GM19025 (cell line): Measurements from ENCODE around the gene DMD.
"Not testable (repeated sequence)": the region's sequence is repeated elsewhere in the genome, so short reads cannot be mapped to it uniquely, and the experiment has no call there.

Source experiments
- ATAC-seq: cut with Tn5 transposase; IDR thresholded peaks from one replicate; pipeline ENCODE4 v1.9.1; 2021; ENCODE audit warnings: mild to moderate bottlenecking, low read depth, moderate library complexity; ENCODE audit not compliant: unreplicated experiment

The DMD gene

GRCh38 chrX:31397119-31397518, 1814.2 kb downstream of the DMD start:
- no peak for ATAC-seq

DNA sequence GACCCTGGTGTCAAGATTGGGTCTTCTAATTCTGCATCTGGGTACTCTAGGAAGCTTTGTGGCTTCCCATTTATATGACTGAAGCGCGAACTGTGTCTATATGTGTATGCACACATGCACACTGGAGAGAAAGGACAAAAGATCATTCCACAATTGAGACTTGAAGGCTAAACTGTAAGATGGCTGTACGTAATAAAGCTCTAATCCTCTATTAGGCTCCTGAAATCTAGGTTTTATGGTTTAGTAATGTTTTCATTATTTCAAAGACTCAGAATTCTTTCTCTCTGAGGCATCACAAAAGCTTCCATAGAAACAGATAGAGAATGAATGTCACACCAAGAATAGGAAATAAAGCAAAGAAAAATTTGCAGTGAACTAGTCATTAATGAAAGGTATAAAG, 1818.8 kb downstream of the DMD start:
- ATAC-seq, result no peak

DNA sequence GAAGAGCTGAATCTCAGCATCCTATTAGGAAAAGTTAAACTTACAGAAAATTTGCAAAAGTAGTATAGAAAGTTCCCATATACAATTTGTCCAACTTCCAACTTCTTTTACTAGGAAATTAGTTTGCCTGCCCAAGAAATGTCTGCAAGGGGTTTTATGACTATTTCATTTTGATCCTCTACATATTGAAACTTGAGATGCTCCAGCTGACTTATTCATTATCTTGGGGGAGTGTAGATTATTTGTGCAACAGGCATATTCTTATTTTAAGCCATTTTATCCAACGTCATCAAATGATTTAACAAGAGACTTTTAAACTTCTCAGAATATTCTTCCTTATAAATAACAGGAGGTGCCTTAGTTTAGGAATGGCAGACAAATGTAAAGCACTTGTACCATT, 1822.4 kb downstream of the DMD start:
- ATAC-seq, result no peak

DNA sequence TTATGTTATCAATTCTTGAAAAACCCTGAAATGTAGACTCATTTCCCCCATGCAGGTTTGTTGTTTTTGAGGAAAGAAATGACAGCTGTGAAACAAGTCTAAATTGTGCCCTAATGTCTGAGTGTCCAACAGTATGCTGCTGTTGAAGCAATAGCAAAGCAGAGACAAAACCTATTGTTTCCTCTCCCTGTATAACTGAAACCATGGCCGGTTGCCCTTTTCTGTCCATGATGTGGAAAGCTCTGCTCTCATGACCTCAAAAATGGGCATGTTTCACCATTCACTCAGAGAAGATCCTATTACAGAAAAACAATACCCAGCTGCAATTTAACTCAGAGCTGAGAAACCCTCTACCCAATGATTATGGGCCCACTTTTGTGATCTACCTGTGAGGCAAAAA, 1826.9 kb downstream of the DMD start:
- ATAC-seq, result no peak

DNA sequence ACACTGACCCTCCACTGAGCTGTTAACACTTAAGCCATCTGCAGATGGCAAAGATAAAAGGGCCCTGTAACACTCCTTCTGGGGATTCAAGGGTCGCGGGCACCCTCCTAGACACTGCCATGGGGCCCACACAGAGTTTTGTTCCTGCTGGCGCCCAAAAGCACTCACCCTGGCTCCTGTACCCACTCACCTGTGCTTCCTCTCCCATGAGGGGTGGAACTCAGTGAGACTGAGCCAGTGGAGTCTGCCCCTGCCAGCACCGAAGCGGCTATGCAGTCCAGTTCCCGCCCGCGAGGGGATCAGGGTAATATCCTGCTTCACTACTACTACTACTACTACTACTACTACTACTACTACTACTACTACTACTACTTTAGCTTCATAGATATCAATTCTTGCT, 1827.4 kb downstream of the DMD start:
- ATAC-seq, result no peak

DNA sequence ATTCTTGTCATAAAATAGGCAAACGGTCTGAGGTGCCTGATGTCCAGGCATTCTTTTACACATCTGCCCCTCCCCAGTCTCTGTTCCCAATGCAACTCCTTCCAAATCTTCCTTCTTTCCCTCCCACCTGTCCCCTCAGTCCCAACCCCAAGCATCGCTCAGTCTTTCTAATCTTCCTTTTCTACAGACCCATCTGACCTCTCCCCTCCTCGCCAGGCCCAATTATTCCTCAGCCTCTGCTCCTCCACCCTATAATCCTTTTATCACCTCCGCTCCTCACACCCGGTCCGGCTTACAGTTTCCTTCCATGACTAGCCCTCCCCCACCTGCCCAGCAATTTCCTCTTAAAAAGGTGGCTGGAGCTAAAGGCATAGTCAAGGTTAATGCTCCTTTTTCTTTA, 1832.4 kb downstream of the DMD start:
- ATAC-seq, result not testable (repeated sequence)

DNA sequence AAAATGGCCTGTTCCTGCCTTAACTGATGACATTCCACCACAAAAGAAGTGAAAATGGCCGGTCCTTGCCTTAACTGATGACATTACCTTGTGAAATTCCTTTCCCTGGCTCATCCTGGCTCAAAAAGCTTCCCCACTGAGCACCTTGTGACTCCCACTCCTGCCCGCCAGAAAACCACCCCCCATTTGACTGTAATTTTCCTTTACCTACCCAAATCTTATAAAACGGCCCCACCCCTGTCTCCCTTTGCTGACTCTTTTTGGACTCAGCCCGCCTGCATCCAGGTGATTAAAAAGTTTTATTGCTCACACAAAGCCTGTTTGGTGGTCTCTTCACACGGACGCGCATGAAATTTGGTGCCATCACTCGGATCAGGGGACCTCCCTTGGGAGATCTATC, 1833.5 kb downstream of the DMD start:
- not testable (repeated sequence) for ATAC-seq

DNA sequence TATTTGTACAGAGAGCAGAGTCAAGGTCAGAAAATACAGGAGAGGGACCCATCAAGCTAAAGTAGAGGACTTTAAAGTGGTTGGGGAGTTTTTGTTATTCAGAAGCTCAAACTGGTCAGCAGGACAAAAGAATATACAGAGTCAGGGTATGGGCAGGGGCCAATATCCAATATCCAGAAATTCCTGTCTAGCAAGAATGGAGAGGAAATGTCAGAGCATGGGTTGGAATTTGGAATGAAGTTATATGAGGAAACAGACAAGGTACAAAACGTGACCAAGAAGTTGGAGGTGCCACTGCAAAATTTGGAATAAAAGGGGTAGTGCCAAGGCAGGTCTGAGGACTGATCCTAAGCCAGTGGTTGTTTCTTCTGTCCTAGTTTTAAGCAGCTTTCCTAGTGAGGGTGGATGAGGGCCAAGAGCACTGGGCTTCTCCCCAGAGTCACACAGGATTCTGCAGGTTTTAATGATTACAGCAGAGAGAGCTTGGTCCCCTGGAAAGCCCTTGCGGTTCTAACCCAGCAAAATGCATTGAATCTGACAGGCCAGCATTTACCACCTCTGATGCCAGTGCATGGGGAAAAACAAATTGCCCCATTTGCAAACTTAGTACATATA, 1834.8 kb downstream of the DMD start:
- ATAC-seq, result no peak

GRCh38 chrX:31374786-31375185, 1836.6 kb downstream of the DMD start:
- no peak for ATAC-seq

GRCh38 chrX:31371956-31372355, 1839.4 kb downstream of the DMD start:
- ATAC-seq, result no peak

DNA sequence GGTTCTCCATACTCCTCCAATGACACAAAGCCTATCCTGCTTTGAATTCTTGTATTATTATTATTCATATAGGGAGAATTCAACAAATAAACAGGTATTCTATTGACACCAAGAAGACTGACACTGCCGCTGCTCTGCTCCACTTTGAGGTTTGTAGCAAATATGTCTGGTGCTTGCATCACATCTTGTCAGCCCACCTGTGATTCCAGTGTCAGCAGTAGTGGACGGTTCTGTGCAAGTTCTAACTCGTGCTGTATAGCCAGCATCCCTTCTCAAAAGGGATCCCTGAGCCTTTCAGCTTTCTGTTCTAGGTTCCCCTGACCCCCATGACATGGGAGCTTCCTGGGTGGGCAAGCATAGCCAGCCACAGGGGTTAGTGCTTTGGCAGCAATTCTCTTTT, 1843.5 kb downstream of the DMD start:
- no peak for ATAC-seq

GRCh38 chrX:31366041-31366440, 1845.3 kb downstream of the DMD start:
- no peak for ATAC-seq

DNA sequence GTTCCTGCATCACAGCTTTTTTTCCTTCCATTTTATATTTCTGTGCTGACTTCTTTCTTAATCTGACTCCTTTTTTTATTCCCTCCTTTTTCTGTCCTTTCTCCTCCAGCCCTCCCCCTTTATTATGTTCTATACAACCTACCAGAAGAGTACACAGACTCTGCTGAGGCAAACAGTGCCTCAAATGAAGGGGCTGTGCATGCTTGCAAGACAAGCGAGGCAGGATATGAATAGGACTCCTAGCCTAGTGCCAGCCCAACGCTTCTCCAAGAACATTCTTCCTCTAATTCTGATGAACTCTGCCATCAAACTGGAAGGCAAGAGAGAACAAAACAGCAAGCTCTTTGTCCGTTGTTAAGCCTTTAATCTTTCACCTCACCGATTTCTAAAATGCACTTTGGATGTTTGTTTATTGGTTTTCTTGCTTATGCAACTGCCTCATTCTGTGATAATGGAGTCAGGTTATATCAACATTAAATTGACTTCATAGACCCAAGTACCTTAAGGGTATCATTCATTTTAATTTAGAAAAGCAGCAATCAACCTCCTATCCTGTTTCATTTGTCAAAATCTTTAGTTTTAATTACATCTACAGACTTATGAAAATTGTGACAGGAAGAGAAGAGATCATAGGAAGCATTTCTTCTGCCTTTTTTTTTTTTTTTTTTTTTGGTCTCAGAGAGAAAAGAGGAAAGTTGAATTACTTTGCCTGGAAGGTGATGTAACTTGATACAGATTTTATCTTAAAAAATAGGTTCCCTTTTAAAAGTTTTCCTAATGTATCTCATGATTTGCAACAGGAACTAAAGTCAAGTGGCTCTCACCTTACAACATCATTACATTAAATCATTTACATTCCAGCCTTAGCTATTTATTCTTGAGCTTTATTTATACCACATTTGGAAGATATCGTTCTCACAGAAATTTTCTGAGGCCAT, 1854.8 kb downstream of the DMD start:
- no peak for ATAC-seq

- ATAC-seq, result no peak
Measured at GRCh38 chrX:31355206-31355955, 1856.0 kb downstream of the DMD start.

GRCh38 chrX:31353095-31353494, 1858.3 kb downstream of the DMD start:
- ATAC-seq, result no peak

GRCh38 chrX:31350808-31351074, 1860.6 kb downstream of the DMD start:
- ATAC-seq, result no peak

DNA sequence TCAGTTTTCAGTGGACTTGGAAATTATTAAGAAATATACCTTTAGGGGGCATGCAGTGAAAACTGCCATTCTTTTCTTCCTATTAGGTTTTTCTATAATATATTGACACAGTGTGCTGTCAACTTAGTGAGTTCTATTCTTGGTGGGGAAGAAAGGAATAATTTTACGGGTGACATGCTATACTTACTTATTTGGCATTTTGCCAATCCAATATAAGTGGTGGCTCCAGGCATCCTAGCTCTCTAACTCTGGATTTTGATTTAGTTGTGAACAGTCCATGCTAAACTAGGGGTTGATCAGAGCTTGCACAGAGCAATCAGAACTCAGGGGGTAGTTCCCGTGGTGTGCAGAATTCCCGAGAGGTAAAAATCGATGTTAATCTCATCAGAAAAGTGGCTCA, 1861.8 kb downstream of the DMD start:
- ATAC-seq, result no peak

DNA sequence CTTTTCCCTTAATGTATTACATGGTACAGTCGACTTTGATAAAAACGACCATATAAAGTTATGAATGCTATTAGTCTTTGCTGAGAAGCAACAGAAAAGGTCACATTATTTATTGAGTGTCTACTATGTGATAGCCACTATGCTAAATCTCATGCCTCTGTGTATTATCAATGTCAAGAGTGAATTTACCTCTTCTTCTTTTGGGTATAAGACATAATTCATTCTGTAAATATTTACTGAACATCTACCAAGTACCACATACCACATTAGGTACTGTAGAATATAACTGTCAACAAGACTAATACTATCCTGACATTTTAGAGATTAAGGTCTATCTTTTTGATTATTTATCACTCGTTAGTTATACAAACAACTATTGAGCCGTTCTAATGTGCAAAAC, 1870.8 kb downstream of the DMD start:
- no peak for ATAC-seq

DNA sequence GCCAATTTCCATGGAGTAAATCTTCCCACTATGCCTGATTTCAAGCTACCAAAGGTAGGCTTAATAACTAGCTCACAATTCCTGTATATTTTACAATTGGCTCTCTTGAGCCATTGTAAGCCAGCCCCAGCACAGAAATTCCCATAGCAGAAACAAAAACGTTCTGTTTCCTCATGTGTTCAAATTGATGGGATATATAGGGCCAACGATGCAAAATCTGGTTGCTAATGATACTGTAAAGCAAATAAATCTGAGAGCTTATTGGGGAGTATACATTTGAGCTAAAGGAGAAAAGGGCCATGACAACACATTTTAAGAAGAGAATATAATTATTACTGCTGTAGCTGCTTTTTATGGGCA, 1872.4 kb downstream of the DMD start:
- no peak for ATAC-seq

DNA sequence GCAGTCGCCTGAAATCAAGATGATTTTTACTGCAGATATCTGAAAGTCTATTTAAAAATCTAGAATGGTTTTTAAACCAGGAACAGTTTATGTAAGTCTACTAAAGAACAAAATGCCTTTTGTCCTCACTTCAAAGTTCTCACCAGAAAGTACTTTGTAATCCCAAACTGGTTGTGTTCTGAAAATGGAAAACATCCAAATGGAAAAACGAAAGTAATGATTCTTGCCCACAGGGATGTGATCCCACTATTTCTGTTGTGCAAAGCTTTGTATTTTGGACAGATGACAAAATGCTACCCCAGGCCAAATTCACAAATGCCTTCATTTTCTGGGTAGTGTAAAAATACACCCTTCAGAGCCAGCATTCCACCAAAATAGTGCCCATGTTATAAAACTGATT, 1874.0 kb downstream of the DMD start:
- no peak for ATAC-seq

GRCh38 chrX:31336419-31336818, 1874.9 kb downstream of the DMD start:
- no peak for ATAC-seq

DNA sequence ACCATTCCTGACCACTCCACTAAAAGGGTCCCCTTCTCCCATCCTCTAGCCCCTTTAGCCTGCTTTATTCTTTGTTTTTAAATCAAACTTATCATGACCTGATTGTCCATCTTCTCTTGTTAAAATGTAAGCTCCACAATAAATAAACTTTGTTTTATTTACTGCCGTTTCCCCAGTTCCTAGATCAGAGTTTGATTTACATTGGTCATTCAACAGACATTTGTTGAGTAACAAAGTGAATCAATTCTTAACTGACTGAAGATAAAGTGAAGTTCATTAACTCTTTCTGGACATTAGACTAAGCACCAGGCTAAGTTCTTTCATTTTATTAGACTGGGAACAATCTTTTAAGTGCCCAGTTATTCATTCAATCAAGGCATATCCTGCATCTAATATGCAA, 1876.4 kb downstream of the DMD start:
- no peak for ATAC-seq
